Mucosa of stomach (tissue), 1 donor: Measurements from ENCODE around the gene DPH1.

Experiments used
- H3K27me3 ChIP-seq: one replicate; pipeline ENCODE4 v1.7.0; 2013; ENCODE audit warnings: mild to moderate bottlenecking, low read length; ENCODE audit not compliant: control insufficient read depth, insufficient read depth
- H3K36me3 ChIP-seq: one replicate; pipeline ENCODE4 v1.7.0; 2013; ENCODE audit warnings: low read length; ENCODE audit not compliant: control insufficient read depth, insufficient read depth
- H3K4me1 ChIP-seq: one replicate; pipeline ENCODE4 v1.7.0; 2013; ENCODE audit warnings: mild to moderate bottlenecking, low read length; ENCODE audit not compliant: control insufficient read depth, insufficient read depth
- H3K4me3 ChIP-seq: one replicate; pipeline ENCODE4 v1.7.0; 2013; ENCODE audit warnings: low read length
- H3K9ac ChIP-seq: one replicate; pipeline ENCODE4 v1.7.0; 2013; ENCODE audit warnings: mild to moderate bottlenecking, low read length, moderate library complexity
- H3K9me3 ChIP-seq: one replicate; pipeline ENCODE4 v1.7.0; 2013; ENCODE audit warnings: mild to moderate bottlenecking, low read length, moderate library complexity; ENCODE audit not compliant: control insufficient read depth
- donor health status: Pancreatic carcinoma.

DPH1 gene

DNA sequence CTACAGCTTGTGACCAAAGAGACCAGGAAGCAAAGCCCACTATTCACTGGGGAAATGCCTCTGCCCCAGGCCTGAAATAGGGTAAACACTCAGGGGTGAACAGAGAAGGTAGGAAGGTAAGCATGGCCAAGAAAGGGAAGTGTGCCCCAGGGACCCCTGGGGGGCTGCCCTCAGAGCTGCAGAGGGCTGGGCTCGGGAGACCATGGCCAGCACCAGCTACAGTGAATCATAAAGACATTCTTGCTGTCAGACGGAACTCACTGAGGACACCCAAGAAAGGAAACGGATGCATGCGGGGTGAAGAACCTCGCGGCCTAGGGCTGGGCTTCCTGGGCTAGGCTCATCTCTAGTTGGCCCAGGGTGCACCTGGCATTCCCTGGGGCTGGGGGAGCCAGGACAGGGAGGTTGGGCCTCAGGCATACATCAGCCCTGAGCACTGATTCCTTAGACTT lies 34.6 kb downstream of the DPH1 start:
- Histone ChIP-seq H3K27me3 (no peaks in the 10 kb centered on the region), H3K4me3 (no peak overlapping the region), H3K4me1 (peaks cover 42% of the 10 kb centered on the region), H3K9ac (no peak overlapping the region), H3K36me3 (peaks cover 9% of the 10 kb centered on the region), H3K9me3 (no peaks in the 10 kb centered on the region)

- no peak overlapping the region for H3K4me3 ChIP-seq
- H3K36me3 ChIP-seq, result peaks cover 9% of the 10 kb centered on the region
- H3K9ac ChIP-seq, result no peak overlapping the region
- H3K27me3 ChIP-seq, result no peaks in the 10 kb centered on the region
- peaks cover 39% of the 10 kb centered on the region for H3K4me1 ChIP-seq
- no peaks in the 10 kb centered on the region for H3K9me3 ChIP-seq
Observed at GRCh38 chr17:2064980-2065785, 35.2 kb downstream of the DPH1 start.

DNA sequence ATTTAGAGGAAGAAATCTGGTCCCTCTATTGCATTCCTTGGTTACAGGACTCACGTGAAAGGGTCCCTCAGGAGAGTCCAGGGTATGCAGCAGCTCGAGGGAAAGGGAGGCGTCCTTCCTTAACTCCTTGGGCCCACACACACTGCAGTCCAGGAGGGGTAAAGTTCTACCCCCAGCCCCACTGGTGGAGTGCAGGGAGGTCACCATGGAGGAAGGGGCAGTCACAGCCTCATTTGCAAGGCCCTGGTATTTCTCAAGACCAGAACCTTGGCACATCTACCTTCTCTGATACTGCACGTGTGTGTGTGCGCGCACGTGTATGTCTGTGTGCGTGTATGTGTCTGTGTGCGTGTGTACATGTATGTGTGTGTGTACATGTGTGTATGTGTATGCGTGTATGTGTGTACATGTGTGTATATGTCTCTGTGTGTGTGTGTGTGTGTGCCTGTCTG lies 36.0 kb downstream of the DPH1 start:
- no peaks in the 10 kb centered on the region for H3K9me3 ChIP-seq
- H3K36me3 ChIP-seq, result peaks cover 6% of the 10 kb centered on the region
- H3K9ac ChIP-seq, result no peak overlapping the region
- H3K27me3 ChIP-seq, result no peaks in the 10 kb centered on the region
- H3K4me1 ChIP-seq, result peaks cover 39% of the 10 kb centered on the region
- H3K4me3 ChIP-seq, result no peak overlapping the region

- peaks cover 4% of the 10 kb centered on the region for H3K36me3 ChIP-seq
- H3K4me1 ChIP-seq, result peaks cover 33% of the 10 kb centered on the region
- no peaks in the 10 kb centered on the region for H3K27me3 ChIP-seq
- no peak overlapping the region for H3K4me3 ChIP-seq
- no peaks in the 10 kb centered on the region for H3K9me3 ChIP-seq
- no peak overlapping the region for H3K9ac ChIP-seq
Observed at GRCh38 chr17:2067048-2067561, 37.2 kb downstream of the DPH1 start.

DNA sequence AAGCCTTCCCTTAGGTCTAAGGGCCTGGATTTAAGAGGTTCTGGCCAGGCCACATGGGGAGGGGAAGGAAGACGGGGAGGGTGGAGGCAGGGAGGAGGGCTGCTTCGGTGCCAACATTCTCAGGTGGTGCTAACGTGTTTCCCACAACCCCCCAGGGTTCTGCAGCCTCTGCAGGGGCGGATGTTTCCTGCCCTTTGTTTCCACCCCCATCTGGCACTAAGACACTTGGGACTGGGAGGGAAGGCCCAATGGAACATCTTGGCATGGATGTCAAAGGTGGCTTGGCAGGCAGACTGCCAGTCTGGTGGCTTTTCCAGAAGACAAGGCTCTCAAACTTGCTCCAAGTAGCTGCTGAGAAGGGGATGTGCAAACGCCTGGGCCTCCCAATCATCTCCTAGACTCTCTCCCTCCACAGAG lies 37.7 kb downstream of the DPH1 start:
- Histone ChIP-seq H3K36me3 (no peaks in the 10 kb centered on the region), H3K9ac (no peak overlapping the region), H3K4me3 (no peak overlapping the region), H3K9me3 (no peaks in the 10 kb centered on the region), H3K27me3 (no peaks in the 10 kb centered on the region), H3K4me1 (peaks cover 32% of the 10 kb centered on the region)

DNA sequence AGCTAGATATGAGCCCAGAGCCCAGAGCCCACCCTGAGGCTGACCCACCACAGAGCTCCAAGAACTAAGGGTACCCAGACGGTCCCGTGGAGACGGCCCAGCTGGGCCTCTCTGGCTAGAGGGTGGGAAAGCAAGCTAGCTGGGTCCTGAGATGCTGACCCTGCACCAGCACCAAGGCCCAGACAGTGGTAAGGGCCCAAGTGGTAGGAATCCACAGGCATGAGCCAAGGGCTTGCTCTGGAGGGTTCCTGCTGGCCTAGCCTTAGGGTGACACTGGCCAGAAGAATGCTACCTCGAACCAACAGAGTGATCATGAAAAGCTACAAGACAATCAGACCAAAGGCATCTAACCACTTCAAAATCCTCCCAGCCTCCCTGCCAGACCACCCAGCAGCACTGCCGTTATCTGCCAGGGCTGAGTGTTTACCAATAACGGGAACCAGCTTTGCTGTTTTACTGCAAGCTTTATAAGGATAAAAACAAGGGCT lies 38.1 kb downstream of the DPH1 start:
- no peaks in the 10 kb centered on the region for H3K9me3 ChIP-seq
- H3K4me3 ChIP-seq, result no peak overlapping the region
- no peak overlapping the region for H3K9ac ChIP-seq
- no peaks in the 10 kb centered on the region for H3K36me3 ChIP-seq
- H3K27me3 ChIP-seq, result no peaks in the 10 kb centered on the region
- H3K4me1 ChIP-seq, result peaks cover 32% of the 10 kb centered on the region

GRCh38 chr17:2068519-2069051 lies 38.6 kb downstream of the DPH1 start:
- Histone ChIP-seq H3K4me1 (peaks cover 32% of the 10 kb centered on the region), H3K27me3 (no peaks in the 10 kb centered on the region), H3K4me3 (no peak overlapping the region), H3K36me3 (no peaks in the 10 kb centered on the region), H3K9ac (no peak overlapping the region), H3K9me3 (no peaks in the 10 kb centered on the region)

DNA sequence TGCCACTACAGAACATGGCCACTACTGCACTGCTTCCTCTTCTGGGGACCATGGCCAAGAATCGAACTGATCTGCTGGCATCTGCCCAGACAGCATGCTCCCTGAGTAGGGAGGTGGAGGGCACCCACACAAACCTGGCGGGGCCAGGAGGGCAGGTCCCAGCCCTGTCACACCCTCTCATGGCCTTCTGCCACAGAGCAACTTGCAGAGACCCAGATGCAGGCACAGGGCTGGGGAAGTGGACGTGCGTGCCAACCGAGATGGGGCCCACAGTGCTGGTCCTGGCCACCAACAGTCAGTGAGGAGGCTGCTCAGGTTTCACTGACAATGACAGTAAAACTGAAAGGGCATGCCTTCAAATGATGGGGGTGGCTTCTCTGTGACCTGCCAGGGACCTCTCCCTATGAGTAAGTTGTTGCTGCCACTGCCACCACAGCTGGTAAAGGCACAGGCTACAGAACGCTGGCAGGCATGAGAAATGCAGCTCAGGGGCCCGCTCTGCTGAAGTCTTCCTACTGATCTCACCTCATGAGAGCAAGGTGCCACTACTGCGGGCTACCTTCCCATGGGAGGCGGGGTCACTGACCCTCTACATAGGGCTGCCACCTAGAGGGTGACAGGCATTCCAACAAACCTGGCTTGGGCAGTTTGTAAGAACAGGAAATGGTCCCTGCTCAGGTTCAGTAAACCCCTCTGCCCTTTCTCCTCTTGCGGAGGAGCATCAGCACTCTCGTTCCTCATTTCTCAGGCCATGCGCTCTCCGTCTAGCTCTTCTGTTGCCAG lies 40.5 kb downstream of the DPH1 start:
- H3K36me3 ChIP-seq, result no peaks in the 10 kb centered on the region
- H3K27me3 ChIP-seq, result no peaks in the 10 kb centered on the region
- H3K9me3 ChIP-seq, result no peaks in the 10 kb centered on the region
- H3K4me3 ChIP-seq, result no peak overlapping the region
- no peak overlapping the region for H3K9ac ChIP-seq
- H3K4me1 ChIP-seq, result peaks cover 33% of the 10 kb centered on the region

GRCh38 chr17:2071024-2071385 lies 41.1 kb downstream of the DPH1 start:
- Histone ChIP-seq H3K4me1 (peaks cover 39% of the 10 kb centered on the region), H3K9ac (no peak overlapping the region), H3K4me3 (no peak overlapping the region), H3K9me3 (no peaks in the 10 kb centered on the region), H3K36me3 (no peaks in the 10 kb centered on the region), H3K27me3 (no peaks in the 10 kb centered on the region)

- Histone ChIP-seq H3K27me3 (no peaks in the 10 kb centered on the region), H3K36me3 (no peaks in the 10 kb centered on the region), H3K4me1 (peaks cover 40% of the 10 kb centered on the region), H3K9me3 (no peaks in the 10 kb centered on the region), H3K4me3 (no peak overlapping the region), H3K9ac (no peak overlapping the region)
Observed at GRCh38 chr17:2071455-2072281, 41.7 kb downstream of the DPH1 start.

GRCh38 chr17:2074919-2075318 lies 45.0 kb downstream of the DPH1 start:
- H3K9me3 ChIP-seq, result no peaks in the 10 kb centered on the region
- no peak overlapping the region for H3K9ac ChIP-seq
- peaks cover 29% of the 10 kb centered on the region for H3K4me1 ChIP-seq
- H3K36me3 ChIP-seq, result no peaks in the 10 kb centered on the region
- H3K4me3 ChIP-seq, result no peak overlapping the region
- H3K27me3 ChIP-seq, result no peaks in the 10 kb centered on the region
